ENCODE measurements around the gene UBXN7.

Gene UBXN7

GRCh38 chr3:196332168-196332567, 100.1 kb downstream of the UBXN7 start:
- no peak for TF ChIP-seq CTCF (IDR thresholded peaks at IDR 0.05; ENCODE audit: low read depth, low read length, missing control alignments)
- no peak overlapping the region for H3K4me3 ChIP-seq (ENCODE audit: low read depth, low read length)
- no peak for DNase-seq (ENCODE audit: low read depth)

GRCh38 chr3:196327405-196327804, 104.8 kb downstream of the UBXN7 start:
- no peak for TF ChIP-seq CTCF (IDR thresholded peaks at IDR 0.05; ENCODE audit: low read depth, low read length, missing control alignments)
- DNase-seq (ENCODE audit: low read depth) = no peak
- H3K4me3 ChIP-seq (ENCODE audit: low read depth, low read length) = no peak overlapping the region

- TF ChIP-seq CTCF (IDR thresholded peaks at IDR 0.05; ENCODE audit: low read depth, low read length, missing control alignments) = no peak
- no peak overlapping the region for H3K4me3 ChIP-seq (ENCODE audit: low read depth, low read length)
- no peak for DNase-seq (ENCODE audit: low read depth)
Measured at GRCh38 chr3:196326936-196327335, 105.3 kb downstream of the UBXN7 start.

- TF ChIP-seq CTCF (IDR thresholded peaks at IDR 0.05; ENCODE audit: low read depth, low read length, missing control alignments) = no peak
- DNase-seq (ENCODE audit: low read depth) = no peak
Measured at GRCh38 chr3:196323691-196324090, 108.5 kb downstream of the UBXN7 start.

GRCh38 chr3:196323016-196323415, 109.2 kb downstream of the UBXN7 start:
- TF ChIP-seq CTCF (IDR thresholded peaks at IDR 0.05; ENCODE audit: low read depth, low read length, missing control alignments) = no peak
- H3K4me3 ChIP-seq (ENCODE audit: low read depth, low read length) = no peak overlapping the region
- no peak for DNase-seq (ENCODE audit: low read depth)

More at GRCh38 chr3:196323691-196324090, 108.5 kb downstream of the UBXN7 start:
- H3K4me3 ChIP-seq (ENCODE audit: low read depth, low read length) = no peak overlapping the region

- no peak for TF ChIP-seq CTCF (IDR thresholded peaks at IDR 0.05; ENCODE audit: low read depth, low read length, missing control alignments)
- DNase-seq (ENCODE audit: low read depth) = no peak
- H3K4me3 ChIP-seq (ENCODE audit: low read depth, low read length) = no peak overlapping the region
Measured at GRCh38 chr3:196321162-196321561, 111.1 kb downstream of the UBXN7 start.

GRCh38 chr3:196320137-196320536, 112.1 kb downstream of the UBXN7 start:
- DNase-seq (ENCODE audit: low read depth) = no peak
- no peak overlapping the region for H3K4me3 ChIP-seq (ENCODE audit: low read depth, low read length)
- no peak for TF ChIP-seq CTCF (IDR thresholded peaks at IDR 0.05; ENCODE audit: low read depth, low read length, missing control alignments)

Data from GM12864 (cell line).